ENCODE measurements around the gene C9.

DNA sequence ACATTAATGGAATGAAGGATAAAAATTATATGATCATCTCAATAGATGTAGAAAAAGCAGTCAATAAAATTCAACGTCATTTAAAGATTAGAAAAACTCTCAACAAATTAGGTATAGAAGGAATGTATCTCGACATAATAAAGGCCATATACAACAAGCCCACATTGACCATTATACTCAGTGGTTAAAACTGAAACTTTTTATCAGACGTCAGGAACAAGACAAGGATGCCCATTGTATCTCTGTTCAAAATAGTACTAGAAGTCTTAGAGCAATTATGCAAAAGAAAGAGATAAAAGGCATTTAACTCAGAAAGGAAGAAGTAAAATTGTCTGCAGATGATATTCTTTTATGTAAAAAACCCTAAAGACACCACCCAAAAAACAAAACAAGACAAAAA, 40.8 kb downstream of the C9 start:
- no peak for TF ChIP-seq EZH2 (IDR thresholded peaks at IDR 0.05; ENCODE audit: borderline replicate concordance, insufficient read depth, low read depth, low read length, poor library complexity, severe bottlenecking)
- TF ChIP-seq, protein P1, sequence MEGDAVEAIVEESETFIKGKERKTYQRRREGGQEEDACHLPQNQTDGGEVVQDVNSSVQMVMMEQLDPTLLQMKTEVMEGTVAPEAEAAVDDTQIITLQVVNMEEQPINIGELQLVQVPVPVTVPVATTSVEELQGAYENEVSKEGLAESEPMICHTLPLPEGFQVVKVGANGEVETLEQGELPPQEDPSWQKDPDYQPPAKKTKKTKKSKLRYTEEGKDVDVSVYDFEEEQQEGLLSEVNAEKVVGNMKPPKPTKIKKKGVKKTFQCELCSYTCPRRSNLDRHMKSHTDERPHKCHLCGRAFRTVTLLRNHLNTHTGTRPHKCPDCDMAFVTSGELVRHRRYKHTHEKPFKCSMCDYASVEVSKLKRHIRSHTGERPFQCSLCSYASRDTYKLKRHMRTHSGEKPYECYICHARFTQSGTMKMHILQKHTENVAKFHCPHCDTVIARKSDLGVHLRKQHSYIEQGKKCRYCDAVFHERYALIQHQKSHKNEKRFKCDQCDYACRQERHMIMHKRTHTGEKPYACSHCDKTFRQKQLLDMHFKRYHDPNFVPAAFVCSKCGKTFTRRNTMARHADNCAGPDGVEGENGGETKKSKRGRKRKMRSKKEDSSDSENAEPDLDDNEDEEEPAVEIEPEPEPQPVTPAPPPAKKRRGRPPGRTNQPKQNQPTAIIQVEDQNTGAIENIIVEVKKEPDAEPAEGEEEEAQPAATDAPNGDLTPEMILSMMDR (IDR thresholded peaks at IDR 0.05), result no peak
